GM19099 (cell line): ENCODE results near the gene TAF1B.

Experiments
- POLR2A ChIP-seq: IDR thresholded peaks from 3 replicates; pipeline ENCODE4 v1.6.1; 2011; ENCODE audit warnings: low read depth; ENCODE audit not compliant: insufficient read length; ENCODE audit errors: extremely low read depth

TAF1B gene

DNA sequence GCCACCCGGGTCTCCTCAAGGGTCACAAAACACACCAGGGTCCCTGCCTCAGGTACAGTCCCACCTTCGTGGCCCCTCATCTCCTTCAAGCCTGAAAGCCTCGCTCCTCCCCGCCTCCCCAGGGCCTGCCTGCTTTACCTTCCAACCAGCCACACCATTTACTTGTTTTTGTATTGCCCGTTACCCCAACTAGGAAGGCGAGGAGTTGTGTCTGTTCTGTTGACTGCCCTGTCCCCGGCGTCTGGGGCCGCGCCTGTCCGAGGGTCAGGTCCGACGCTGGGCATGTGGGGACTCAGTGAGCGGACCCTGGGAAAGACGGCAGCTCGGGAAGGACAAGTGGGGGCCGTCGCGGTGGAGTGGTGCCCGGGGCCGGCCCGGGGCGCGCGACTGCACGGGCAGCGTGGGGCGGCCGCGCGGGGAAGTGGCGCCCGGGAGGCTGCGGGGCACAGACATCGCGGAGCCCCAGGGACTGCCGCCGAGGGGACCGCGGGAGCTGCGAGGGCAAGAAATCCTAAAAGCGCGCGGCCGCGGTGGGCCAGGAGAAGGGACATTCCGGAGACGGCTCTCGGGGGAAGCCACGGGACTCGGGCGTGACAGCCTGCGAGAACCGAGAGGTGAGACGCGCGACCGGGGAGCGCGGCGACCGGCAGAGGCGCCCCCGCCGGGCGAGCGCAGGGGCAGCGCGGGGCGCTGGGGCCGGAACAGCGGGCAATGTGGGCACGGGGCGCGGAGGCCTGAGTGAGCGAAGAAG, 107.4 kb downstream of the TAF1B start:
- TF ChIP-seq POLR2A = no peak

DNA sequence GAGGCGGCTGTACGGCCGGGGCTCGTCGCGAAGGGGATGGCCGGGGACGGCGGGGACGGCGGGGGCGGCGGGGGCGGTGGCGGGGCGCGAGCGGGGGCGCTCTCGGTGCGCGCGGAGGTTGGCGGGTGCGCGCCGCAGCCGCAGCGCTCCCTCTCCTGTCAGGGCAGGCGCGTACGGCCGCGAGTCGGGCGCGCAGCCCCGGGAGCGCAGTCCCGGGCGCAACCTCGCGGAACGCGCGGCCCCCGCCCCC, 107.9 kb downstream of the TAF1B start:
- TF ChIP-seq POLR2A = no peak

DNA sequence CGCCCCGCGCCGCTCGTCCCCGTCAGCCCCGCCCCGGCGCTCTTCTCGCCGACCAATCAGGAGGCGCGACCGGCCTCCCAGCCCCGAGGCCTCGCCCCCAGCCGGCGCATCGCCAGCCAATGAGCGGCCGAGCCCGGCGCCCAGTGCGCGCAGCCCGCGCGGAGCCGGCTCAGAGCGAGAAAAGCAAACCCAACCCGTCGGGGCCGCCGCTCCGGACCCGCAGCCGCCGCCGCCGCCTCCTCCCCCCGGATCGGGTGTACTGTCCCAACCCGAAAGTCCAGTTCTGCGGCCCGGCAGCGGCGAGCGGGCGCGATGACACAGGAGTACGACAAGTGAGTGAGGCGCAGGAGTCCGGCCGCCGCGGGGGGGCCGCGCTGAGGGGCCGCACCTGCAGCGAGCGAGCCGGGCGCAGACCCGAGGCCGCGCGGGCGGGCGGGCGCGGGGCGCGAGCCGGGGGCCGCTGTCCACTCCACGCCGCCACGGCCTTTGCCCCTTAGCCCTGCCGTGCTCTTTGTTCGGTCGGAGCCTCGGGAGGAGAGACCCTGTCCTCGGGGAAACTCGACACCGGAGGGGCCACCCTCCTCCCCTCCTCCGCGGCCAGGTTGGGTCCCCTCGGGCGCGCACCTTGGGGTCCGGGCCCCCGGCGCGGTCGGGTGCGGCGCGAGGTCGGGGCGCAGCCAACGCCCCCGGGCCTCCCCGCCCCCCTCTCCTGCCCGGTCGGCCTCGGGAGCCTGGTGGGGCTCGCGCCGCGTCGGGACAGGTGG, 108.4 kb downstream of the TAF1B start, which contains the start of gene GRHL1:
Gene GRHL1 (plus strand): TSS at position 172 of the 764 bp plus-strand sequence. CDS start 141 bp downstream, at position 313.
- TF ChIP-seq POLR2A = no peak

DNA sequence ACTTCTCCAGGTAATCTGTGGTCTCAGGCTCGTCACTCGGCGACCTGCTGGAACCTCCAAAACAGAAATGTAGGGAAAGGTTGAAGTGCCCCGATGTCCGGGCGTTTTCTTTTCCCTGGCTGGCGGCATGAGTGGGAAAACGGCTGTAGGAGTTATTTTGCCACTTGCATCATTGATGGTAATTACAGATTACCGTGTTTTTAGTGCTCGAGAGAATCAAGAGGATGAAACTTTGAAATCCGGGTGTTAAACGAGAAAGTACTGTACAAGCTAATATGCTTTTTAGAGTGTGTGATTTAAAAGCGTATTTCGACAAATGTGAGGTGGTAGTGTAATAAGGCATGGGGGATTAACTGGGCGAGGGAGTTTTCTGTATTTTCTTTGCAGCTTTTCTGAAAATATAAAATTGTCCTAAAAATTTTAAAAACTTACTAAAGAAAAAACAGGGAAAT, 109.0 kb downstream of the TAF1B start:
- TF ChIP-seq POLR2A = no peak

DNA sequence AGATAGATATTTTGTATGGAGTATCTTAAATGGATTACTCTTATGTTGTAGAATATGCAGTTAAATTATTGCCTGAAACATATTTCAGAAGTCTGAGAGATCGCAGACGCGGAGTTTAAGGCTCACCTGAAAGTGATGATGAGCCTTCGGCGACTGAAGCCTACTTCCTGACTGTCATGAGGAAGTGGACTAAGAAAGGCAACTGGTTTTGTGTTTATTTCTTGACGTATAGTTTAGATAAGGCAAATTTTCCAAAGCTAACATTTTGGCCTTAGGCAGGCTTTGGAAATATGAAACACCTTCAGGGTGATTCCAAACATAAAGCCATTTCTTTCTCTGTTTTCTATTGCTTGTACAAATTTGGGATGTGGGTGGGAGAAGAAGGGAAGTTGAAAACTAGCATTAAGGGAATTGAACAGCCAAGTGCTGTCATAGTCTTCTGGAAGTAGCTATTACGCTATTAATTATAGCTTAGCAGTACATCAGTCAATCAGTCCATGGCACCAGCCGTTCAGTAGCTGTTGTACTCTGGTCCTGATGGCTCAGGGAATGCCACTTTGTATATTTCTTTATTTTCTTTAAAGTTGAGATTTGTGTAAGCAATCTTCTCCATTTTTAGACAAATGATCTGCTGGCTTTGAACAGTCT, 109.7 kb downstream of the TAF1B start:
- TF ChIP-seq POLR2A = no peak

DNA sequence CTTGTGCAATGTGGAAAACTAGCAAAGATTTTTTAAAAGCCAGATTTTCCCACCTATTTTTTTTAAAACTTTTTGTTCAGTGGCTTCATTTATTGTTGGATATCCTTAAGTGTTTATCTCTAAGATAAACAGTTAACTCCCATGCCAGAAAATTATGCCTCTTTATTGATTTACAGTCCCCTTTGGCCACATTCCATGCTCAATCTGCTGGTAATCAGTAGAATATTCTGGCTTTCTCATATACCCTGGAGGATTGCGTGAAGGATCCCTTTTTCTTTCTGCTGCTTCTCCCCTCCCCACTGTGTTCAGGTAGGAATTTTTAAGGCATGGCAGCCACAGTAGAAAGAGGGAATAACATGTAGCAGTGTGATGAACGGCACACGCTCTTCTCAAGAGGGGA, 110.9 kb downstream of the TAF1B start:
- TF ChIP-seq POLR2A = no peak

DNA sequence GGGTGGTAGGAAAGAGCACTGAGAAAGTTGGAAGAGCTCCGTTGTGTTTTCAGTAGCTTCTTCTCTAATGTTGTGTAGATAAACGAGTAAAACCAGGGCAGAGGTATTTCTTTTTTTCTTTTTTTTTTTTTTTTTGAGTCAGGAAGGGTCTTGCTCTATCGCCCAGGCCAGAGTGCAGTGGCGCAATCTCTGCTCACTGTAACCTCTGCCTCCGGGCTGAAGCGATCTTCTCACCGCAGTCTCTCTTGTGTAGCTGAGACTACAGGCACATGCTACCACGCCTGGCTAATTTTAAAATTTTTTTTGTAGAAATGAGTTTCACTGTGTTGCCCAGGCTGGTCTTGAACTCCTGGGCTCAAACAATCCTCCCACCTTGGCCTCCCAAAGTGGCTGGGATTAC, 114.8 kb downstream of the TAF1B start:
- TF ChIP-seq POLR2A = no peak

DNA sequence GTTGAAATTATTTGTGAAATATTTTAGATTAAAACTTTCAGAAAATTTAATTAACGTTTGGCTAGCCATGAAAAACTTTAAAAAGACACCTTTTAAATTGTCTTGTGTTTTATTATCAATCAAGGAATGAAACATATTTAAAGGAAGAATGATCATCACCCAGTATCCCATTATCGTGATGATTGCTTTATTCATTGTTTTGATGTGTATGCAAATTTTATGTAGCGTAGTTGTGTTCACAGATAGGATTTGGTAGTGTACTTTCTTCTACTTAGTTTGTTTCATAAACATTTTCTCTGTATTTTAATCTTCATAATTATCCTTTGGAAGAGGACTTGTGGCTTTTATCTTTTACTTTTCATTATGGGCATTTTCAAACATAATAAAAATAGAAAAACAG, 116.0 kb downstream of the TAF1B start:
- no peak for TF ChIP-seq POLR2A

DNA sequence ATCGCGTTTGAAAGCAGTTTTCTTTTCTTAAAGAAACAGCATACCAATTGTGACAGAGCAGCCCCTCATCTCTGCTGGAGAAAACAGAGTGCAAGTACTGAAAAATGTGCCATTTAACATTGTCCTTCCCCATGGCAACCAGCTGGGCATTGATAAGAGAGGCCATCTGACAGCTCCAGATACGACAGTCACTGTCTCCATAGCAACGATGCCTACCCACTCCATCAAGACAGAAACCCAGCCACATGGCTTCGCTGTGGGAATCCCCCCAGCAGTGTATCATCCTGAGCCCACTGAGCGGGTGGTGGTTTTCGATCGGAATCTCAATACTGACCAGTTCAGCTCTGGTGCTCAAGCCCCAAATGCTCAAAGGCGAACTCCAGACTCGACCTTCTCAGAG, 117.7 kb downstream of the TAF1B start:
- no peak for TF ChIP-seq POLR2A

DNA sequence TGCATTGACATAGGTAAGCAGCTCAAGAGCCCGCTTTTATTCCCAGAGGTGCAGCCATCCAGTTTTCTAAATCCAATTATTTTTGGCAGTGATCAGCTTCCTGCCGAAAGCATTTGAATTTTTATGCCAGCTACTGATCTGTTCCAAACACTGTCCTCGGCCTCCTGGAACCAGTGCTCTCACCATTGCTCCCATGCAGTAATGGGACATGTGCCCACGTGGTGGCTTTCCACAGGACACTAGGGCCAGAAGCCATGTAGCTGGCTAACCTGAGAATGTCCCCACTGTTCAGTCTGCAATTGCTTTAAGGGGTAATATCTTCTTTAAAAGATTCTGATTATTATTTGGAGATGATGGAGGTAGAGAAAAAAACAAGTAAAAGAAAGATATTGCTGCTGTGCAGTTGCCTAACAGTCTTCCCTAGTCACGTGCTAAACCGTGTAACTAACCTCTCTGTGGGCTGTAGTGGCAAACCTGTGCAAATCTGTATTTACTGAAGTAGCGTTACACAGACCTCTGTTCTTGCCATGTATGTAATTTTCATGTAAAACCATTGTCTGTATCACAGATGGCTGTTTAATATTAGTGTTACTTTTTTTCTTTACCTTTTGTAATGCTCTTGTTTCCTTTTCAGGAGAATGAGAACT, 121.2 kb downstream of the TAF1B start:
- no peak for TF ChIP-seq POLR2A

DNA sequence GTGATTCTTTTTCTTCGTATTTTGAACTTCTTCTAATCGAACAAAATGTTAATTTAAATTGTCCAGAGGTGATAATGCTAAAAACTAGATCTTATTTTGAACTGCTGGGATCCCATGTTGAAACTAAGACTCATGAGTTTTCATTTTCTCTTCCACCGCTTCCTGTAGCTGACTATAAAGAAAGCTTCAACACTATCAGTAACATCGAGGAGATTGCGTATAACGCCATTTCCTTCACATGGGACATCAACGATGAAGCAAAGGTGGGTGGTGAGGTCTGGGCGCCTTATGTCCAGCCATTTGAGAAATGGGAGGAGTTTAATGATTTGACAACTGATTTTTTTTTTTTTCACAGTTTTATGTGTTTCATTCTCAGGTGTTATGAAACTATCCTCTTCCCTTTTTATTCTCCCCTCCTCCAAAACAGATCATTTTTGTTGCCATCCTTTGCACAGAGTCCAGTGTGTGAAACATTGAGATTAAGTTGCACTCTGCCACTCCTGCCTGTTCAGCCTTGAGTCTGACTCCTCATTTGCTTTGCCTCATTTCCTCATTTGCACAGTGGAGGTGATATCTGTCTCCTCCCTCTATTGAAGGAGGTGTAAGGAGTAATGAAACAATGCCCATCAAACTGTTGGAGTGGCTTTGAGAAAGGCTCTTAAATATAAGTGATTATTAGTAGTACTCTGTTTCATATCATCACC, 122.0 kb downstream of the TAF1B start:
- TF ChIP-seq POLR2A = no peak

DNA sequence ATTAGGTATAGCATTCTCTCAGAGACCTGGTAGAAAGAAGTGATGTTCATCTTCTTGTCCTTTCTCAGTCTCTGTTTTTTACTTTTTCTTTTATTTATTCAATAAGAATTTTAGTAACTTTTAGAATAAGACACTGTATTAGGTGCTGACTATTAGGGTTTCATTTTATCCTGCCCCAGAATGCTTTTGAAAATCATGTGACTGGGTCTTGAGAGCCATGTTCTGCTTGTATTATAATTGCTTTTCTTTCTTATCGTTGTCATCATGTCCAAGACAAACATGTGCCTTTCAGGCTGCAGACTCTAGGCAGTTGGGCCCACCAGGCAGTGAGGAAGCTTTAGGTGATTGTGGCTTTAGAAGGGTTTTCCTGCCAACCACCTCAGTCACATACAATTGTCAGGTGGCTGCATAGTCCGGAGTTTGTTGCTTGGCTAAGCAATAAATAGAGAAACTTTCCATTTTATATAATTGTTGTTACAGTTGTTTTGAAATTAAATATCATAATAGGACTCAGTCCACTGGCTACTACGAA, 123.3 kb downstream of the TAF1B start:
- TF ChIP-seq POLR2A = no peak

DNA sequence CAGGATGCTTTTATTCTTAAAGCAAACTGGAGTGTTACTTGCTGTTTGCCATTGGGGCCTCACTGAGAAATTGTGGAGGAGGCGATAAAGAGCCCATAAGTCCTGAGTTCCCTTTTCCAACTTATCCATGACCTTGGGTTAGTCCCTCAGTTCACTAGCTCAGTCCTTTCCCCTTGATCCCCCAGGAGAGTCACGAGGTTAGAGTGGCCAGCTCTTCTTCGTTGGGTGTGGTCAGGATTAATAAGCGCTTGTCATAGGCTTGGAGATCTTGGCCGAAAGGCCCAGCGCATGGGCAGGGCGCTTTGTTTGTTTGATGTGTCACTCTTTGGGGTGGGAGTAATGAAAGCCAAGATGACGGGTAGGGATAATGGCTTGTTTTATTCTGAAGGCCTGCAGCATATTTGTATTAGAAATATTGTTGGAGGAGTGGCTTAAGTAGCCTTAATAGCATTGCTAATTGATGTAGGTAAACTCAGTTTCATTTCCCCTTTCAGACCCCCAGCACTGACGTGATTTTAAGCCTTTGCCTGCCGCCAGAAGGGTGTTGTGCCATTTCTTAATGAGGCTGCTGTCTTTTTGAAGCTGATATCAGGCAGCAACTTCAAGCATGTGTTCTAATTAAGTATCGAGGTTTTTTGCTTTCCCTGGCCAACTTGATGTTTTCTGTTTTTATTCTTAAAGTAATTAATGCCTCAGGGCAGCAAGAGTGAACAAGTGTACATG, 123.9 kb downstream of the TAF1B start:
- no peak for TF ChIP-seq POLR2A
